Spleen (tissue), 11 donors: ENCODE data around the gene HDAC5. TPM values are rescaled to one million over a fixed set of nuclear protein-coding genes. Genes with fewer than 3 reads are reported as not detected.

Source experiments
- DNase-seq: peaks from one replicate; pipeline ENCODE4 v3.0.0-alpha.2; 2020
- H3K27ac ChIP-seq, 8 donors: fragments of 200-600 bp; sonication (generic) in 7 of 8; 1 replicate in 4 of 8; 2 replicates in 4 of 8; pipeline versions ENCODE4 v1.5.0 to v1.8.0; 2016 to 2021; ENCODE audit warnings: inconsistent platforms in 4 of 8, mild to moderate bottlenecking in 4 of 8, moderate library complexity in 1 of 8
- H3K27me3 ChIP-seq, 7 donors: fragments of 200-600 bp; sonication (generic) in 6 of 7; replicated peaks in 1 of 7; 1 replicate in 4 of 7; 2 replicates in 3 of 7; pipeline versions ENCODE4 v1.5.0 to v1.8.0; 2016 to 2021; ENCODE audit warnings: inconsistent platforms in 3 of 7, mild to moderate bottlenecking in 1 of 7
- H3K36me3 ChIP-seq, 6 donors: fragments of 200-600 bp; sonication (generic) in 5 of 6; 1 replicate in 4 of 6; 2 replicates in 2 of 6; pipeline versions ENCODE4 v1.5.0 to v1.8.0; 2016 to 2021; ENCODE audit warnings: inconsistent platforms in 2 of 6
- H3K4me1 ChIP-seq, 6 donors: fragments of 200-600 bp; sonication (generic) in 5 of 6; 1 replicate in 3 of 6; 2 replicates in 3 of 6; pipeline versions ENCODE4 v1.5.0 to v1.8.0; 2016 to 2021; ENCODE audit warnings: inconsistent platforms in 3 of 6
- H3K4me3 ChIP-seq, 8 donors: fragments of 200-600 bp; sonication (generic) in 7 of 8; 1 replicate in 4 of 8; 2 replicates in 4 of 8; pipeline versions ENCODE4 v1.5.0 to v1.8.0; 2016 to 2021; ENCODE audit warnings: inconsistent platforms in 4 of 8, mild to moderate bottlenecking in 4 of 8, moderate library complexity in 2 of 8
- H3K9me3 ChIP-seq, 8 donors: fragments of 200-600 bp; sonication (generic) in 7 of 8; 1 replicate in 4 of 8; 2 replicates in 4 of 8; pipeline versions ENCODE4 v1.5.0 to v1.8.0; 2016 to 2021; ENCODE audit warnings: inconsistent platforms in 4 of 8
- CTCF ChIP-seq, 11 experiments: fragments of 200-600 bp in 7 of 11; fragments of 450-650 bp in 4 of 11; sonication (generic) in 4 of 11; IDR thresholded peaks in 8 of 11; conservative IDR thresholded peaks in 3 of 11; 1 replicate in 7 of 11; 2 replicates in 4 of 11; pipeline versions ENCODE4 v1.4.0 to v1.8.0; 2016 to 2021; ENCODE audit warnings: antibody characterized with exemption in 11 of 11, inconsistent platforms in 4 of 11, mild to moderate bottlenecking in 1 of 11
- POLR2A ChIP-seq, 3 donors: fragments of 450-650 bp; IDR thresholded peaks; one replicate each; pipeline ENCODE4 v1.5.1; 2017; ENCODE audit warnings: antibody characterized with exemption in 3 of 3, mild to moderate bottlenecking in 1 of 3
- POLR2AphosphoS5 ChIP-seq, 3 donors: sonication (generic); formaldehyde crosslinking; IDR thresholded peaks; one replicate each; pipeline ENCODE4 v1.5.1; 2017; ENCODE audit warnings: antibody characterized with exemption in 3 of 3
- WGBS, 5 donors: extraction: QIAGEN DNeasy Blood & Tissue Kit in 3 of 5; methylation state at CpG; one replicate each; pipeline versions ENCODE4 v1.1.5 to v1.1.7; 2013 to 2018; 5-methylcytosine and 5-hydroxymethylcytosine counted together
- intact Hi-C: fragments of 100-400 bp; cut with DNase I; formaldehyde crosslinking; loops from one replicate; pipeline ENCODE4 v1.15.0; 2023; ENCODE audit warnings: low total_unique reads
- polyA plus RNA-seq, 3 donors: library from polyadenylated mRNA; stranded (reverse); fragments of 200-250 nt; gene quantifications; one replicate each; pipeline ENCODE4 v1.2.1, GENCODE V29; 2013
- total RNA-seq, 7 donors: library from RNA; depleted of rRNA in 3 of 7; stranded (reverse); fragments of >200 nt in 3 of 7; fragmentation: NEBNext Ultra II Directional in 4 of 7; extraction: Animal tissue kit (Norgen Biotek cat#: 25700) in 4 of 7; gene quantifications; one replicate each; pipeline versions ENCODE4 v1.1.0 to v1.2.1, GENCODE V29; 2016 to 2021
- donor health status: healthy with polysubstance abuse.
- donor health status: DM: no; HTN: no; CAD: no; lungs with moderate emphysema.
- donor health status: DM: no; HTN: no; CAD: no.
- donor health status: Bipolar disorder and iron deficiency.
- donor health status: healthy.
- donor health status: DM: no; HTN: no; CAD: no.
- donor health status: DM: yes; HTN: yes; CAD: no.

HDAC5 gene
- total and polyA plus RNA-seq, 10 donors = 18.5 to 72.9 (median 46.7) TPM

GRCh38 chr17:44091200-44091997 is 32.0 kb downstream of the HDAC5 start:
- H3K4me1 ChIP-seq = peaks cover 2 to 24% (median 17%) of the 10 kb centered on the region in 6 donors
- WGBS, 5 donors = 82 to 96% (median 92%) methylated on average over 8 to 14 of the region's 14 CpGs
- H3K9me3 ChIP-seq = no peaks in the 10 kb centered on the region
- no peak overlapping the region for H3K4me3 ChIP-seq
- no peaks in the 10 kb centered on the region for H3K27me3 ChIP-seq
- peaks cover 3 to 79% (median 63%) of the 10 kb centered on the region in 6 donors for H3K36me3 ChIP-seq
- no peak for DNase-seq
- H3K27ac ChIP-seq = no peak overlapping the region
- TF ChIP-seq POLR2AphosphoS5 (IDR thresholded peaks at IDR 0.05) (peak in 1 of 3 donors; percentile 48), POLR2A (IDR thresholded peaks at IDR 0.05) (no peak), CTCF (IDR thresholded peaks at IDR 0.05 in 8 of 11, conservative IDR thresholded peaks at IDR 0.05 in 3 of 11) (no peak)
- intact Hi-C loops = no loop called here

- WGBS, 5 donors = 93 to 96% (median 95%) methylated on average over 11 to 16 of the region's 16 CpGs
- H3K9me3 ChIP-seq = no peaks in the 10 kb centered on the region
- peaks cover 2 to 100% (median 82%) of the 10 kb centered on the region in 6 donors for H3K36me3 ChIP-seq
- no peaks in the 10 kb centered on the region for H3K4me1 ChIP-seq
- H3K4me3 ChIP-seq = no peak overlapping the region
- no peaks in the 10 kb centered on the region for H3K27me3 ChIP-seq
- TF ChIP-seq POLR2AphosphoS5 (IDR thresholded peaks at IDR 0.05) = peak in 2 of 3 donors; percentile 10 to 41
- TF ChIP-seq CTCF (IDR thresholded peaks at IDR 0.05 in 8 of 11, conservative IDR thresholded peaks at IDR 0.05 in 3 of 11) = no peak
- intact Hi-C loops = no loop called here
- DNase-seq = no peak
- no peak overlapping the region for H3K27ac ChIP-seq
Observed at GRCh38 chr17:44088254-44088653, 35.2 kb downstream of the HDAC5 start.

- no peak for DNase-seq
- 72 to 86% (median 80%) methylated on average over 7 to 8 of the region's 8 CpGs for WGBS, 5 donors
- TF ChIP-seq POLR2AphosphoS5 (IDR thresholded peaks at IDR 0.05) (no peak), POLR2A (IDR thresholded peaks at IDR 0.05) (no peak), CTCF (IDR thresholded peaks at IDR 0.05 in 8 of 11, conservative IDR thresholded peaks at IDR 0.05 in 3 of 11) (no peak)
- peaks cover 0 to 100% (median 82%) of the 10 kb centered on the region in 6 donors for H3K36me3 ChIP-seq
- intact Hi-C loops = no loop called here
- no peaks in the 10 kb centered on the region for H3K27me3 ChIP-seq
- no peak overlapping the region for H3K4me3 ChIP-seq
- peak overlapping the region in 1 of 8 donors; percentile 1 for H3K27ac ChIP-seq
- H3K4me1 ChIP-seq = no peaks in the 10 kb centered on the region
- H3K9me3 ChIP-seq = no peaks in the 10 kb centered on the region
Observed at GRCh38 chr17:44087319-44087718, 36.1 kb downstream of the HDAC5 start.
